Stimulated activated CD4-positive, alpha-beta T cell treated with anti-CD3 and anti-CD28 coated beads, Interleukin-4, amount 100 ng/mL, for 1 hour (primary cell): Measurements from ENCODE around the gene UACA.
"Not testable (repeated sequence)": the region's sequence is repeated elsewhere in the genome, so short reads cannot be mapped to it uniquely, and the experiment has no call there.

Source experiments
- DNase-seq: peaks from one replicate; pipeline ENCODE4 v3.0.0-alpha.2; 2020

UACA gene

DNA sequence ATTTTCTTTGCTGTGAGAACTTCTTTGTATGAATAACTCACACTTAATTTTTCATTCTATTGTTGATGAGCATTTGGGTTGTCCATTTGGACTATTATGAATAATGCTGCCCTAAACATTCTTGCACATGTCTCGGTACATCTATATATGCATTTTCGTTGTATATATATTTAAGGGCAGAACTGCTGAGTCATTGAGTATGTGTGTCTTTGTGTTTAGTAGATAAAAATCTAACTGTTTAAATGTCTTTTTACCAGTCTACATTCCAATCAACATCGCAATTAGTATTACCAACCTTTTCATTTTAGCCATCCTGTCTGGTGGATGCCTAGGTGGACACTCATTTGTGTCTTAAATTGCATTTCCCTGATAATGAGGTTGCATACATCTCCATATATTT, 144.4 kb downstream of the UACA start:
- DNase-seq, result no peak

DNA sequence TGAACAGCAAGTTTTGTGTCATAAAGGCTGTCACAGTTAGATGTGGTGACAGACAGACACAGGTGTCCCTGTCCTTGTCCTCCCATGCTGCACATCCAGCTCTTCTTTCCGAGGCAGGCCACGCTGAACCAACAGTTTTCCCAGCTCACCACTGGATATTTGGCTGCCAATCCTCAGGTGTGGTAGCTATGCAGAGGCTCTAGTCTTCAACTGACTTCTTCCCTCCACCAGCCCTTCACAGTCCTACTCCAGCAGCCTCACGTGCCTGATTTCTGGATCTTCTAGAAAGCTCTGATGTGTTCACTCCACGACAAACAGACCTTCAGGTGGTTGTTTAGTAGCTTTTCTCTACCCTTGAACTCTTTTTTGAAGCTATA, 145.5 kb downstream of the UACA start:
- no peak for DNase-seq

DNA sequence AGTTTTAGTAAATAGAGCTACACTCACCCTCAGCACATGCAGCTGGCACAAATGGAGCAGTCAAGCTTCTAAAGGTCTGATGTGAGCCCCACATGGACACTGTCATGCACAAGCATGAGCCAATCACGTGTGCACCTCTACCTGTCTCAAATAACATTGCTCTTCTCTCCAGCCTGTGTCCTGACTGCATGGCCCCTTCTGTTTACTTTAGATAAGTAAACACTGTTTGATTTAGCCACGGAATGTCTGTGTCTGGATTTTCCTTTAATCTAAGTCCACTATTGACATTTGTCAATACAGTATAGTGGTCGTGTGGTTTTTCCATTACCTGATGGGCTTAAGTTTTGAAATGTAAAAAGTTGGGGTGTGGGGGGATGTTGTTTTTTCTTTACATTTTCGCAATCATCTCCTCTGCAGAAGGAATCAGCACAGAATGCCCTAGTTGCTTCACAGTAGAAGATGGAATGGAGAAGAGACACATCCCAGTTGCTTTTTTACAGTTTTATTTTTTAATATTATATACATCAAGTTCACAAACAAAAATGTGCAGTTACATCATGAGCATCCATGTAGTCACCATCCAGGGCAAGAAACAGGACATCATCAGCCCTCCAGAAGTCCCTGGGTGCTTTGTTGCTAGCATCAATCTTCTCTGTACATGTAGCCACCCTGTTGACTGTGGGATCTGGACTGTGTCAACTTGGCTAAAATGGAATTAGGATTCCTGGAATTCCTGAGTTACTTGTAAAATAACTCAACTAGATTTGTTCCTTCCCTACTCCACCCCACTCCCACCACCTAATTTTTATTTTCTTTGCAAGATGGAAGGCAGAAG, 146.1 kb downstream of the UACA start:
- DNase-seq, result no peak

DNA sequence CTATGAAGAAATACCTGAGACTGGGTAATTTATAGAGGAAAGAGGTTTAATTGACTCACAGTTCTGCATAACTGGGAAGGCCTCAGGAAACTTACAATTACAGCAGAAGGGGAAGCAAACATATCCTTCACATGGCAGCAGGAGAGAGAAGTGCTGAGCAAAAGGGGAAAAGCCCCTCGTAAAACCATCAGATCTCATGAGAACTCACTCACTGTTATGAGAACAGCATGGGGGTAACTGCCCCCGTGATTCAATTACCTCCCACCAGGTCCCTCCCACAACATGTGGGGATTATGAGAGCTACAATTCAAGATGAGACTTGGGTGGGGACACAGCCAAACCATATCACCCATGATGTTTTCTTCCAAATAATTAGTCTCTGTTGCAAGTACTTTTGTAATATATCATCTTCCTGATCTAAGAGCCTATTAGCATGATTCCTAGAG, 147.0 kb downstream of the UACA start:
- DNase-seq, result not testable (repeated sequence)

DNA sequence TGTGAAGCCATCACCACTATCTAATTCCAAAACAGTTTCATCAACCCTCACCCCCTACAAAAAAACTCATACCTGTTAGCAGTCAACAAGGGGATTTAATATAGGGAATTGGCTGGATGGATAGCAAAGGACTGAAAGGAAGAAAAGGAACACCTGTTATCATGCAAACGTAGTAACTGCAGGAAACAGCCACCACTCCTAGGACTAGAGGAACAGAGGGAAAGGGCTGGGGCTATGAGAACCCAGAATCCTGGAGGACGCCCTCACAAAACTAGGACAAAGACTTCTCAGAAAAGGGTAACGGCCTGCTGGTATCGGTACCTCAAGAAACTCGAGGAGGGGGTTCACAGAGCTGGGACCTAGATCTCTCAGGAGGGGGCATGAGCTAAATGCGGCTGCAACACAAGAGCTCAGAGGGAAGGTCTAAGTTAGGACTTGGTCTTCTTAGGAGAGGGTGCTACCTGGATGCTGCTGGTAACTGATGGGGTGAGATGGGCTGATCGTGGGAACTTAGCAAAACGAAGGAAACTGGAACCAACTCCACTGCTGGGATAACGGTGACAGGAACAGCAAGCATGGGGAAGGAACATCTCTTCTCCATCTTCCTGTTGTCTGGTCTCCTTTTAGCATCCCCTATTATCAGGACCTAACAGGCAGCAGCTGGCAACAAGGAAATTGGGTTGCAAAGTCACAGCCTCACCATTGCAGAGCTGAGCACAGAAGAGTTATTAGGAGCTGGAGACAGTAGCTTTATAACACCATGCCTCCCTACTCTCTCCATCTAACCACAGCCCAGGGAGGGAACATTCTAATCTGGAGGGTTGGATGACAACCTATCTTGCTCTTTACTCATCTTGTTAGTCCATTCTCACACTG, 147.7 kb downstream of the UACA start:
- no peak for DNase-seq

DNA sequence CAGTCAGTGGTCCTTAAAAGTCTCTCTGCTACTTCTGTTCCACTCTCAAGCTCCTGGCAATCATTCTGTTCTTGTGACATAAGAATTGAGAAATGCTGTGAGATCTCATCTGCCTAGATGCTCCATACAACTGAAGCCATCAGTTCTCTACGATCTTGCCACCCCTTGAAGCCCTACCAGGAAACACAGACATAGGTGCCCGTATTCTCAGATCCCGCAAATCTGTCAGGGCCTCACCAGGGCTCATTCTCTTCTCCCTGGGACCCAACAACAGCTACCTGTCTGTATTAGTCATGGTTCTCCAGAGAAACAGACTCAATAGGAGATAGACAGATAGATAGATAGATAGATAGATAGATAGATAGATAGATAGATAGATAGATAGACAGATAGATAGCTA, 149.1 kb downstream of the UACA start:
- DNase-seq, result no peak

DNA sequence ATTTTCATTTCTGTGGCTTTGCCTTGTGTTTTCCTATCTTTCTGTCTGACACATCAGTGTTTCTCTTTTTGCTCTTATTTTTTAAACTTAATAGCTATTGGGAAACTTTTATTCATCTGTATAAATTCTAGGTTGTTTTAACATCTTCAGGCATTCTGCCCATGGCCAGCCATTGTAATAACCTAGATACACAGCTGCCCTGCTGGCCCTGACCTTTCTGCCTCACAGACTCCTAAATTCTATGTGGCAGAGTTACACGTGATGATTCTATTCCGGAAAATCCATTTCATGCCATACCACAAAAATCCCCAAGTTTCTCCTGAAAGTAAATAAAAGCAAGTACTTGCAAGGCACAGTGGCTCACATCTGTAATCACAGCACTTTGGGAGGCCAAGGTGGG, 150.1 kb downstream of the UACA start:
- no peak for DNase-seq

DNA sequence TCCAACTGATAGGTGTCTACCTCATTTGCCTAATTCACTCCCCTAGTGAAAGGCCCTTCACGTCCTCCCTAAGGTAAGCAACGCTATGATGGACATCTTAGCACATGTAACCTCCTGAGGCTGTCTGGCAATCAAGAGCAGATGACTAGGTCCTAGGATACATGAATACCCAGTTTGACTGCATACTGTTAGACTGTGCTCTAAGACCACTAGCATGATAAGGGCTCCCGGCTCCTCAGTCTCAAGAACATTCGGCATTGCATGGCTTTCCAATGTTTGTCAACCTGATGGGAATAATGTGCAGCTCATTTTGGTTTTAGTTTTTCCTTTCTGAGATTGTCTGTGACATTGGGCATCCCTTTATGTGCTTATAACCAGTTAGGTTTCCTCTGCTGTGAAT, 152.1 kb downstream of the UACA start:
- no peak for DNase-seq

DNA sequence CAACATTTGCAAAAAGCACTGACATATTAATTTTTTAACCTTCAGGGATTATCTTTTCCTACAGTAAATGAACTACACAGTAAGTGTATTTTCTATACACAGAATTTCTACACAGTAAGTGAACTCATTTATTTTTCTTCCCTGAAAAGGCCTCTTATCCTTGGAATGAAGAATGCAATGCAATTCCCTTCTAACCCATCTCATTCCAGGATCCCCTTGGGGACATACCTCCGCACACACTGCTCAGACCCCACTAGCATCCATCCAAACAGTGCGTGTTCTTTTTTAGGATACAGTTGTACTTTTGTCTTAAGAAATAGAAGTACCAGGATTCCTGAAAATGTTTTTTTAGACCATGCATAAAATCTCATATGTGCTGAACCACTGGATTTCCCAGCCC, 152.8 kb downstream of the UACA start:
- no peak for DNase-seq

DNA sequence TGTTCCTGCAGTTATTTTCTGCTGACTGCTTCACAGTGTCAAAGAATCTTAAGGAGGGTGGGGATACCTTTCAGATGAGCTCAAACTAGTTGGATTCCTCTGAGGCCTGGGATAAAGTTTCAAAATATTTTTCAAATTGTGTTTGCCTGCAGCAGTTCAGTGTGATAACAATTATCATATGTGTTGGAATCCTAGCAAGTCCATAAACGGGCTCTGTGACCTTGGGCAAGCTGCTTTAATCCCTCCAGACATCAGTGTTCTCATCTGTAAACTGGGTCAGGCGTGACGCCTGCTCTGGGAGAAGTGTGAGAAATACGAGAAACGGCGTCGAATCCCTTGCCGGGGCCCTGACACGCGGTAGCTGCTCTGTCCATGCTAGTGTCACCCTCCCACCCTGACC, 153.5 kb downstream of the UACA start:
- no peak for DNase-seq

DNA sequence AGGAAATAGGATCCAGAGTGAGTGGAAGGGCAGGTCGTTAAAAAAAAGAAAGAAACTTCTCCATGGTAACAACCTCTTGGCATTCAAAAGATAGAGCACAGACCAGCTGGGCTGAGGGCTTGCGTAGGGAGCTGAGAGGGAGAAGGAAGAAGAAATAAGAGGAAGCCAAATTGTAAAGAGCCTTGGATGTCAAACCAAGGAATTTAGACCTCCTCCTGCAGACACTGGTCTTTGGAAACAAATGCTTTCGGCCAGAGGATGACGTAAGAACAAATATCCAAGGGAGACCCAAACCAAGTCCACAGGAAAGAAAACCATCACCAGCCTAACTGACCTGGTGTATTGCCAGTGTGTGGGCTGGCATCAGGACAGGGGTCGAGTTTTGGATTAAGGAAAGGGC, 155.2 kb downstream of the UACA start:
- no peak for DNase-seq

DNA sequence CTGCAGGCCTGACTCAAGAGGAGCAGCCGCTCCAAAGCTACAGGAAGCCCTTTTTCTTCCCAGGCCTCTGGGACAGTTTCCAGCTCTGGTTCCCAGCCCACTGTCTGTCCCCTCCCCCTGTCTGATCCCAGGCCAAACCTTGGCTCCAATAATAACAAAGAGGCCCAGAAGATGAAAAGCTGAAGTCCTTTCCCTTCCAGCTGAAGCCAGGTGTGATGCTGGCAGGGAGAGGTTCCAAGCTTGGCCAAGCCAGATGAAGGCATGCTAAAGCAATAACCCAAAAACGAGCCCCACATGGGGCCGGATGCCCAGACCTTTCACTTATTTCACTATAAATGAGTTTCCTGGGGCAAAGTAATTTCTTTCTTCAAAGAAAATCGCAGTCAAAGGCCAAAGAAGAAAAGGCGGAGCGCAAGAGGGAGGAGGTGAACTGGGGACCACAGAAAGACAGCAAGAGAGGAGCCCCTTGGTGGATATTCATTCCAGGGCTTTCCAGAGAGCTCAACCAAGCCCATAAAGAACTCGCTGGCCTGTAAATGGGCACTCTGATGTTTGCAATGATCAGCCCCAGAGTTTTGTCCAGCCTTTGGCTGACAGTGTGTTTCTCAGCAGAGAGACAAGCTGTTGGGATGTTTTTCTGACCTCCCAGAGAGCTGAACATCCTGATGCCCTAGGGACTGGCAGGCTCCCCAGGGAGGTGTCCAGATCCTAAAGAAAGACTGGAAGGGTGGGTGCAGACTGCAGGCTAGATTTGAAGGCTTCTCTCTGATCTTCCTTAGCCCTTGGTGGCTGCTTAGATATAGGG, 157.6 kb downstream of the UACA start:
- DNase-seq, result no peak

DNA sequence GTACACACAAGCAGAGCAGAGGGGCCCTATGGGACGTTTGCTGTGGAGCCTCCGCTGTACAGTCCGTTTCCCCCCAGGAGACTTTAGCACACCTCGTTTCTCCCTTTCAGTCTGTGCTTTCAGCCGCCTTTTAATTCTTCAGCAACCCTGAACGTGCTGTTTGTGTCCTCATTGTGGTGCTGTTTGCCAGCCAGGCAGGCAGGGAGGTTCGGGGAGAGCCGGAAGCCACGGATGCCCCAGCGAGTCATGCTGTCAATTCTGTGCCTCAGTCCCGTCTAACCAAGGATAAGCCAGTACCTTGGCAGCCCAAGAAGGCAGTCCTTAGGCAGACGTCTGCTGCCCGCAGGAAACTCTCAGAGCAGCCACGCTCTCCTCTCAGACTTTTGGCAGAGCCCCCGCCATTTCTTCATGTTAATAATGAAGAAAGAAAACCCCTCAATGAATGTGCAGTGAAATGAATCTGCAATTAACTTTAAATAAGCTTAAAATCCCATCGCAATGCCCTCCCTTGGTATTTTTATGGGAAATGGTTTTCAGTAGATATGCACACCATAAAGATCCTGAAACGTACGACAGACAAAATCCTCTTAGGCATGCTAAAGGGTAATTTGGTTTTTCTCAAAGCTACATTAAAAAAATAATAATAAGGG, 158.6 kb downstream of the UACA start:
- DNase-seq, result no peak
